NB4 (cell line): ENCODE results near the gene ICE1.

ENCODE experiments used
- DNase-seq: peaks from one replicate; pipeline ENCODE4 v3.0.0; 2010; ENCODE audit warnings: low read depth
- H3K4me3 ChIP-seq: one replicate; pipeline ENCODE4 v1.5.1; 2011; ENCODE audit warnings: mild to moderate bottlenecking, low read depth, low read length, moderate library complexity
- MYC ChIP-seq: IDR thresholded peaks from 2 replicates; pipeline ENCODE4 v1.6.1; 2011; ENCODE audit warnings: low read depth, low read length
- POLR2A ChIP-seq: IDR thresholded peaks from 2 replicates; pipeline ENCODE4 v1.6.1; 2011; ENCODE audit warnings: mild to moderate bottlenecking; ENCODE audit not compliant: insufficient read length; ENCODE audit errors: extremely low read depth
- TF ChIP-seq, protein P1 (sequence below): IDR thresholded peaks from 2 replicates; pipeline ENCODE4 v1.6.1; 2011; ENCODE audit warnings: low read depth, low read length
- TF ChIP-seq, protein P2 (sequence below): IDR thresholded peaks from one replicate; pipeline ENCODE4 v1.5.1; 2012; ENCODE audit warnings: low read depth, low read length

Gene ICE1

DNA sequence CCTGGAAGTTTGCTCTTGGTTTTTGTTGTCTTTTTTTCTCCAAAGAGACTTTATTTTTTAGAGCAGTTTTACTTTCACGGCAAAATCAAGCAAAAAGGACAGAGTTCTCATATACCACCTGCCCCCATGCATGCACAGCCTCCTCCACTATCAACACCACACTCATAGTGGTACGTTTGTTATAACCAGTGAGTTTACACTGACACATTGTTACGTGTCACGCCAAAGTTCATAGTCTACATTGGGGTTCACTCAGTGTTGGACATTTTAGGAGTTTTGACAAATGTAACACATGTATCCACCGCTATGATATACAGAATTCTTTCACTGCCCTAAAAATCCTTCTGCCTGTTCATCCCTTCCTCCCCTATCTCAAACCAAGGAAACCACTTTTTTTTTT is 7.5 kb upstream of the ICE1 start:
- H3K4me3 ChIP-seq: no peak overlapping the region
- TF ChIP-seq, protein P1, sequence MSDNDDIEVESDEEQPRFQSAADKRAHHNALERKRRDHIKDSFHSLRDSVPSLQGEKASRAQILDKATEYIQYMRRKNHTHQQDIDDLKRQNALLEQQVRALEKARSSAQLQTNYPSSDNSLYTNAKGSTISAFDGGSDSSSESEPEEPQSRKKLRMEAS: no peak
- TF ChIP-seq MYC: no peak
- TF ChIP-seq POLR2A: no peak
- TF ChIP-seq, protein P2, sequence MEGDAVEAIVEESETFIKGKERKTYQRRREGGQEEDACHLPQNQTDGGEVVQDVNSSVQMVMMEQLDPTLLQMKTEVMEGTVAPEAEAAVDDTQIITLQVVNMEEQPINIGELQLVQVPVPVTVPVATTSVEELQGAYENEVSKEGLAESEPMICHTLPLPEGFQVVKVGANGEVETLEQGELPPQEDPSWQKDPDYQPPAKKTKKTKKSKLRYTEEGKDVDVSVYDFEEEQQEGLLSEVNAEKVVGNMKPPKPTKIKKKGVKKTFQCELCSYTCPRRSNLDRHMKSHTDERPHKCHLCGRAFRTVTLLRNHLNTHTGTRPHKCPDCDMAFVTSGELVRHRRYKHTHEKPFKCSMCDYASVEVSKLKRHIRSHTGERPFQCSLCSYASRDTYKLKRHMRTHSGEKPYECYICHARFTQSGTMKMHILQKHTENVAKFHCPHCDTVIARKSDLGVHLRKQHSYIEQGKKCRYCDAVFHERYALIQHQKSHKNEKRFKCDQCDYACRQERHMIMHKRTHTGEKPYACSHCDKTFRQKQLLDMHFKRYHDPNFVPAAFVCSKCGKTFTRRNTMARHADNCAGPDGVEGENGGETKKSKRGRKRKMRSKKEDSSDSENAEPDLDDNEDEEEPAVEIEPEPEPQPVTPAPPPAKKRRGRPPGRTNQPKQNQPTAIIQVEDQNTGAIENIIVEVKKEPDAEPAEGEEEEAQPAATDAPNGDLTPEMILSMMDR: no peak
- DNase-seq: no peak

DNA sequence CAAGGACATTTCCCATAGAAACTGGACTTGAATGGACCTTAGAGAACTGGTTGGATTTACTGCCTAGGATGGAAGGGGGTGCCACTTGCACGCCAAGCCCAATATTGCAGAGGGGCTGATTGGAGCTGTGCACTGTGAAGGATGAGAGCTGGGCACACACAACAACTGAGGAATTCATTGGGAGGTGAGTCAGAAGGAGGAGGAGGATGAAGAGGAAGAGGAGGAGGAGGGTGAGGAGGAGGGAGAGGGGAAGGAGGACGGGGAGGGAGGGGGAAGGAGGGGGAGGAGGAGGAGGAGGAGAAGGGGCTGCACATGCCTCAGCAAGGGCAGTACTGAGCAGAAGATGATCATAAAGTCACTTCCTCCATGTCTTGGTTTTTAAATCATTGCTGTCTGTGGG is 5.7 kb upstream of the ICE1 start:
- TF ChIP-seq, protein P1: no peak
- no peak overlapping the region for H3K4me3 ChIP-seq
- DNase-seq: no peak

DNA sequence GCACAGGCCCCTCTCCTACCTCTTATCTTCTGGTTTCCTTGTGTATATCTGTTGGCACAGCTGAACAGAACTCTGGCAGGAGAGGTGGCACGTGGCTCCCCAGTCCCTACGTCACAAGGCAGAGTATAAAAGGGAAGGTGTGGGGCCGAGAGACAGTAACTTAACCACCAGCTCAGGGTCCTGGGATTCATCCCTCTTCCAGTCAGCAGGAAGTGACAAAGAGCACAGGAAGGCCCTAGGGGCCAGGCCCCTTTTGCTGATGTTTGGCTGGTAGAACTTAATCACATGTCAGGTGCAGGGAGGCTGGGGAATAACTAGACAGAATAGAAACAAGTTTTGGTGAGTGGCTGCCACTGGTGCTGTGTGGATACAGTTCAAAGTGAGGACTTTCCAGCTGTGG is 4.5 kb upstream of the ICE1 start:
- no peak overlapping the region for H3K4me3 ChIP-seq
- DNase-seq: no peak
- TF ChIP-seq, protein P1: no peak
- TF ChIP-seq, protein P2: no peak
- no peak for TF ChIP-seq POLR2A
- TF ChIP-seq MYC: no peak

DNA sequence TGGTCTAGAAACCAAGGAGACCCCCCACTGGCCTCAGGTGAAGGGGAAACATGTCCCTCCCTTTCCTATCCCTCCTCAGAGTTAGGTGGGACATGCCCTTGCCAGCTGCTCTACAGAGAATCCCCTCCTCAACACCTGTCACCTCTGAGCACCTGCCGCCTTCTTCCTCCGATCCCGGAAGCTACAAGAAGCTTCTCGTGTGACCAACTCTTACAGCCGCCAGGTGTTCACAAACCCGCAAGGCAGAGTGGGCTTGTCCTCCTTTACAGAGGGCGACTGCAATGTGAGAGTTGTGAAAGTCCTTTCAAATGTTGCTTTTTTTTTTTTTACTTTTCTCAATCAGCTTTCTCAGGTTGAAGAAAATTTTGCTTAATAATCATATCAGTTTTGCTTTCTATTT is 3.7 kb upstream of the ICE1 start:
- no peak overlapping the region for H3K4me3 ChIP-seq
- no peak for DNase-seq
- TF ChIP-seq POLR2A: no peak
- TF ChIP-seq MYC: no peak
- TF ChIP-seq, protein P1: no peak
- TF ChIP-seq, protein P2: no peak

DNA sequence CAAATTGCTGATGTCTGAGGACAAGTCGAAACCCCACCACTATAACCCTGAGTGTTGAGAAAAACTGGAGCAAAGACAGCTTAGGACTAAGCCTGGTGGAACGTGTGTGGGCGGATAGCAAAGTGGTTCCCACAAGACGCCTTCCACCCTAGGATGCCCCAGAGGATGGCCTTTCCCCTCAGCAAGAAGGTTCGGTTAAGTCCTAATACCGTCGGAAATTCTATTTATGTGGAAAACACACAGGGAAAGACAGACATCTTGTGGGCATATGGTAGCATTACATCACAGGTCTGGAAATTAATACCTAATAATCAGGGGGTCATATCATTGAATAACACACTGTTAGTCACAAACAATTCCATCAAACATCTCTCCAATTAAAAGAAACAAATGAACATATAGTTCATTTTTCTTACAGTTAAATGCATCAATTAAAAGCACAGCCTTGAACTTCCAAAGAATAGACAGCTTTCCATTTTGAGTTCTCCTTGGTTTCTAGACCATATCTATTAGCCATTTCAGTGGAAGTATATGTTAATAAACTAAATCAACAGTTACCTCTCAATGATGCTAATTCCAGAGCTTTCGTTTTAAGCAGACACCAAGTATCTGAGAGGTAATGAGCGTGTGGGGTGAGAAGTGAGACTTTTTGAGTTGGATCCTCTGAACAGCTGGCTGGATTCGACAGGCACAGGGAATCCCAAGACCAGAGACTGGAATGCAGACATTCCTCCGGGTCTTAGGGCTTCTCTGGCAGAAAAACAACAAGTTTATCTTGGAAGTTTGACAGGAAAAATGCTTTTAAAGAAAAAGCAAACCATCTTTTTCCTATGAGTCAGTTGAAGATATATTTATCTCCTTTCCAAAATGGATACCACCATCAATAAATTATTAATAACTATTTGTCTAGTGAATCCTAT is 2.9 kb upstream of the ICE1 start:
- no peak for TF ChIP-seq MYC
- TF ChIP-seq, protein P2: no peak
- TF ChIP-seq, protein P1: no peak
- no peak for TF ChIP-seq POLR2A
- H3K4me3 ChIP-seq: no peak overlapping the region
- DNase-seq: peak; percentile 53

DNA sequence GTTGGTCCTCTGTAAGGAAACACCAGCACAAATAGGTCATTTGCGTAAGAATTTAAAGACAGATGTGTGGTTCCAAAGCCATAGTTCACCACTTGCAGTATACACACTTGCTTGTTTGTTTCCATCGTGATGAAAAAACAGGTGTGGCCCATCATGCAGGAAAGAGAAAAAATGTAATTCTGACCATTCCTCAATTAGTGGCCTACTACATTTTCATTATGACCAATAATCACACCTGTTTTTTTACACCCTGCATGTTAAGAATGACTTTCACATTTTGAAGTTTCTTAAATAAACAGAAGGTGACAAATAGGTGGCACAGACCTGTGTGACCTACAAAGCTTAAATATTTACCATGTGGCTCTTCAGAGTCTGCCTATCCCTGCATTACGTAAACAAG is 2.2 kb upstream of the ICE1 start:
- no peak overlapping the region for H3K4me3 ChIP-seq
- DNase-seq: no peak
- TF ChIP-seq, protein P1: no peak
- TF ChIP-seq POLR2A (no peak), MYC (no peak)
